ENCODE data around the gene SFXN3.

- TF ChIP-seq CTCF (IDR thresholded peaks at IDR 0.05) (no peak), POLR2A (IDR thresholded peaks at IDR 0.05) (no peak), POLR2AphosphoS5 (IDR thresholded peaks at IDR 0.05) (peak in 2 of 4 donors; percentile 29 to 35), EP300 (IDR thresholded peaks at IDR 0.05) (no peak)
Observed at GRCh38 chr10:101006593-101007098, 24.4 kb upstream of the SFXN3 start.

Data from sigmoid colon (tissue), 4 donors.